Erythroblast (primary cell): Measurements from ENCODE around the gene PPARGC1A.

Experiments used
- GATA1 ChIP-seq: IDR thresholded peaks from 2 replicates; pipeline ENCODE4 v1.6.1; 2011; ENCODE audit warnings: low read depth, mild to moderate bottlenecking, control low read depth, low read length, moderate library complexity
- POLR2A ChIP-seq: IDR thresholded peaks from 2 replicates; pipeline ENCODE4 v1.6.1; 2011; ENCODE audit warnings: mild to moderate bottlenecking, low read length

GRCh38 chr4:23779422-23779821 is 110.4 kb downstream of the PPARGC1A start:
- TF ChIP-seq POLR2A (no peak), GATA1 (no peak)
